Limb (tissue), 2 donors: Measurements from ENCODE around the gene MAGI1.
"Not testable (repeated sequence)": the region's sequence is repeated elsewhere in the genome, so short reads cannot be mapped to it uniquely, and the experiment has no call there.

Source experiments
- DNase-seq, 2 donors: peaks; one replicate each; pipeline ENCODE4 v3.0.0-alpha.2; 2016; ENCODE audit errors: extremely low spot score in 2 of 2

The MAGI1 gene

DNA sequence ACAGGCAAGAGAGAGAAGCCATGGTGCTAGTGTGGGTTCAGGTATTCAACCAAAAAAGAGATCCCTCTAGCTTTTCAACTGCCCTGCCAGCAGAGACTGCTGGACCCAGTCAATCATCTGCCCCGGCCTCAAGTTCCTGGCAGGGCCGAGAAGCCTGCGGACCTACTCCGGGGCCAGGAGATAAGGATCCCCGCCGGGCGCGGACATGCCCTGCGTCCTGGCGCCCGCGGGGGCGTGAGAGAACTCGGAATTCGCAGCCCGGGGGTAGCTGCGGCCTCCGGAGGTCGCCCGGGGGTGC, 821 bp upstream of the MAGI1 start:
- peak in 1 of 2 donors; percentile 55 for DNase-seq

DNA sequence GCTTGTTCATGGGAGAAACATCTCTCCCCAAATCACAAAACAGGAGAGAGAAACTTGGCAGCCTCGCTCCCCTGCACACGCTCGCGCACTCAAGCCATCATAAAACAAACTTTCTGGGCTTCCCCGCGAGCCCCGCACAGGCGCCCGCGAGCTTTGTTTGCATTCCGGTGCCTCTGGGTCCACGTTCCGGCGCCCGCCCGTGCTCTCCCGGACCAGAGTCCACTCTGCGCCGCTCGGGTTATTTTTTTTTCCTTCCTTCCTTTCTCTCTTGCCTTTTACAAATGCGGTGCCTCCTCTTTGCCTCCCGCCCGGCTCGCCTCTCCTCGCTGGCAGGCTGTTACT, 363 bp downstream of the MAGI1 start:
- no peak for DNase-seq

DNA sequence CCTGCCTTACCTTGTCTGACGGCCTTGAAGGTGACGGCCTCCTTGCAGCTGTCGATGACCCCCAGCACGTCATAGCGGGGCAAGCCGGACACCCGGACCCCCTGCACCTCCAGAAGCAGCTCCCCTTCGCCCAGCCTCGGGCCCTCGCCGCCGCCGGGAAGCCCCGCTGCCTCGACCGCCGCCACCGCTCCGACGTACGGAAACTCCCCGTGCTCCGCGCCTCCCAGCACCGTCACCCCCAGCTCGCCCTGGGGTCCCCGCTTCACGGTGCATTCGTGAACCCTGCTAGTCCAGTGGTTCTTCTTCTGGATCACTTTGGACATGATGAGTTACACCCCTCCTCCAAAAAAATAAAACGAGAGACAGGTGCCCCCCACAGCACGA, 740 bp downstream of the MAGI1 start:
- DNase-seq = no peak

DNA sequence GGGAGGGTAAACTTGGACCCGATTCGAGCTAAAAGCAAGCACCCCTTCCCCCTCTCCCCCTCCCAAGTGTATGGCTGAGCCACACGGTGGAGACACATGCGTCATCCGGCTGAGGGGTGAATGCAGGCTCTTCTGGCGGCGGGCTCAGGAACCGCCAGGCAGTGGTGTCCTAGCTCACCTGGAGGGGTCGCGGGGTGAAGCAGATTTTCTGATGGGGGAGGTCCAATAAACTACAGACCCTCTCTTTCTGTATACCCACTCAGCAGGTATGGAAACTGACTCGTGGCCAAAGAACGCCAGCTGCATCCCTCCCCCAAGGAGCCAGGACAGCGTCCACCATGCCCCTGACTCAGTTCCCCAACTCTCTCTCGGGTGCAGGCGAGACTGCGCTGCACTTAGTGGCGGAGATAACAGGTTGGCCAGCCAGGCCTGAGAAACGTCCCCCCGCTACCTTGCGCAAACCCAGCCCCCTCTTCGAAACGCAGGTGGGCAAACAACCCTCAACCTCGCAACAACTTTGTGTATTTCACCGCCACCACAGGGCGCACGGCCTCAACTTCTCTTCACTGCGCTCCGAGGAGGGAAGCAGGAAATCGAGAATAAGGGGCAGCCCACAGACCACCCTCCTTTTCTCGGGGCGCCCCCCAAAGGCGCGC, 1.3 kb downstream of the MAGI1 start:
- DNase-seq = peak in 1 of 2 donors; percentile 61

DNA sequence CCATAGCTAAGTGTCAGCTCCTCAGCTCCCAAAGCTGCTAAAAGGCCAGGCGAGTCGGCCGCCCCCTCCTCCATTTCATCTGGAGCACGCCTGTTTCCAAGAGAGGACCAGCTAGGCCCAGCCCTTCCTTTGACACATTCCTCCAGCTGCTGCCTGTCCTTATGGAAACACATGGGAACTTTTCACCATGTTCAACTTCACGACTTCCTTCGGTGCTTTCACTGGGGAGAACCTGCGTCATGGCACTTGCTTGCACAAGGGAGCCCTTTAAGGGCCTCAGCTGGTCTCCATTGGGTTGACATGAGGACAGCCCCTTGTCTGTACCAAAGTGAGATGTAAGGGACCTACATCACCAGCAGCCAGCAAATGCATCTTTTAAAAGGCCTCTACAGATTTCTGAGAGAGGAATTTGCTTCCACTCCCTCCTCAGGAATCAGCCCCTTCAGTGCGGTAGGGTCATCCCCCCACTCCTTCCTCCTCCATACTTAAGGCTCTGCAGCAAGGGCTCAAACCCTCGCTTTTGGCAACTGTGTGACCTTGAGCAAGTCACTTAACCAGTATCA, 2.1 kb downstream of the MAGI1 start:
- DNase-seq = peak; percentile 41 to 50

DNA sequence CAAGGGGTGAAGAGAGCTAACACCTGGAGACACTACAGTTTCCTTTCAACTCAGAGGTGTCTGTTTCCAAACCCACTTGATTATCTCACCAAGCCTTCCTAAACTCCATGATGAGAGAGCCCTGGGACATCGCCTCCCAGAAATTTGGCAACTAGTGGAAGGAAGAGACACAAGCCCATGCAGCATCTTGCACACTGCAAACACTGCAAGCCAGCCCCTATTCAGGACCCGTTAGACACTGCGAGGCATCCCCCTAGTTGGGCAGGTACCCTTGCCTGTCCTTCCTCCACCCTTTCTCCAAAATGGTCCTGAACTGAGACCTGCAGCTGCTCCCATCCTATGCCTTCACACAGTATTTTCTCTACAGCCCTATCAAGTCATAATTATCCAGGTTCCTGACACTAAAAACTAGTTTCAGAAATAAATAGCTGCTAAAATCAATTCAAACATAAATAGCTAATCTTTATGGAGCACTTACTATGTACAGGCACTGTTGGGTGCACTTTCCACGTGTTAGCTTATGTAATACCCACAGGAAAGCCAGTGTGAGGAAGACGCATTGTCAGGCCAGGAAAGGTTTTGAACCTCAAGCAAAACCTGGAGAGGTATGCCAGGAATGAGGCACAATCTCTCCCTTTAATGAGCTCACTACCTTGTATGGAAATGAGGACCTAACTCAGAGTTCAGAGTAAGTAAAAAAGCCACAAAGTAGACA, 2.8 kb downstream of the MAGI1 start:
- DNase-seq = no peak

DNA sequence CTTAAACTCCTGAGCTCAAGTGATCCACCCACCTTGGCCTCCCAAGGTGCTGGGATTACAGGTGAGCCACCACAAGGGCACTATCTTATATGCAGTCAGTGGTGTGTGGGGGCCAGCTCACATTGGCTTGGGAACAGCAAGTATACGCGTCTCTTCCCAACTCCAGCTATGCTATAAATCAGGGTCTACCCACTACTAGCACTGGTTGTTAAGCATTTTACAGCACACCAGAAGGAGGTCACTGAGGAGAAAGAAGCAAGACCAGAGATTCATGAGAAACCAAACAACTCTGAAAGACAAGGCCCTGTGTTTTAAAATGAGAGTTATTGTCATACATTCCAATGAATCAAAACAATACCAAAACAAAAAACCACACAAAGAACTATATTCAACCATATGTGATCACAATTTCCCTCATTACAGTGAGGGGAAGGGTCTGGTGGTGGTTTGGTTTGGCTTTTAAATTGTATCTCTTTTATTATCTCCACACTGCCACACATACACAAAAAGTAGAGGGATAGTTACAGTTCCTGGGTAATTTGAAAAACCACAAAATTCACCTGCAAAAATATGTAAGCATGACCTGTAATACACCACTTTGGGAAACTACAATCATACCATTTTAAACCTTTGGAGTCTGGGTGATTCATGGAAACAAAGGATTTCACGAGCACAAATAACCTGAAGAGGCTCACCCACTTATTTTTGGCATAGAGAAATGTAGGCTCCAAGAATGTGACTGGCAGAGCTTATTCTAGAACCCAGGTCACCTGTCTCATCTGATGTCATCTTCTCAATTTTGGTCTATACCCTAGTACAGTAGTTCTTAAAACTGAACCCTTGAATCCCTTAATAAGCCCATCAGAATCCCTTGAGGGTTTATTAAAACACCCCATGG, 5.2 kb downstream of the MAGI1 start:
- no peak for DNase-seq

DNA sequence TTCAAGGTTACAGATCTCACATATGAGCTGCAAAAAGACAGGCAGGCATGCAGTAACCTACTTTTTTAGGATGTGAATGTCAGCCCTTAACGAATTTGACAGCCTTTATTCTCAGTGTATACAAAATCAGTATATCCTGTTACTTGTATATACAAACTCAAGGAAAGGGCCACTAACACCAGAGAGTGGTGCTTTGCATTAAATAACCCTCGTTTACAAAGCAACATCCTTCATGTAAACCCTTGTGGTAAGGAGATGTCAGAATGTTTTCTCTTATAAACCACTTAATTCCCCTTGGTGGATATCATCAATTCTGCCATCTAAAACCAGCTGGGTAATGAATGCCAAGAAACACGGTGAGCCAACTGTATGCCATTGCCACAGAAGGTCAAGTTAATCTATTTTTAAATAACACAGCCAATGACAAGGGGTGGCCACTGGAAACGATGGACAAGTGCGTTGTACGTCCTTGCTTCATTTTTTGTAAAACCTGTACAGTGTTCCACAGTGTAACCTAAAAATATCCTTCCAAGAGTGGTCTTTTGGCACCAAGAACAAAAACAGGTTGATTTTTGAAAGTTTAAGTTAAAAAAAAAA, 7.5 kb downstream of the MAGI1 start:
- no peak for DNase-seq

DNA sequence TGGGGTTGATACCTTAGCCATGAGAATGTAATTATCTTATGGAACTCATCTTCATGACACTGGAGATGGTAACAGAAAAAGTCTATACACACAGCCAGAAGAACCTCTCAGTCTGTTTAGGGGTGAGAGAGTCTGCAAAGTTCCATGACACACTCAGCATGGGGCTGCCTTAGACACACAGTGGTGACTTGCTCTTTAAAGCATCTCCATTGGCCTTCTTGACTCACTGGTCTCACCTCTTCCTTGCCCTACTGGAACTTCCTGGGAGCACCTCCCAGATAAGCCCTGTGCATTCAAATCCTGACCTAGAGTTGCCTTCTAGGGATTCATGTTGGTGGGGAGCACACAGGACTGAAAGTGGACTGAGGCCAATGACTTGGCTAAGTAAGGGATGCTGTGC, 9.3 kb downstream of the MAGI1 start:
- no peak for DNase-seq

DNA sequence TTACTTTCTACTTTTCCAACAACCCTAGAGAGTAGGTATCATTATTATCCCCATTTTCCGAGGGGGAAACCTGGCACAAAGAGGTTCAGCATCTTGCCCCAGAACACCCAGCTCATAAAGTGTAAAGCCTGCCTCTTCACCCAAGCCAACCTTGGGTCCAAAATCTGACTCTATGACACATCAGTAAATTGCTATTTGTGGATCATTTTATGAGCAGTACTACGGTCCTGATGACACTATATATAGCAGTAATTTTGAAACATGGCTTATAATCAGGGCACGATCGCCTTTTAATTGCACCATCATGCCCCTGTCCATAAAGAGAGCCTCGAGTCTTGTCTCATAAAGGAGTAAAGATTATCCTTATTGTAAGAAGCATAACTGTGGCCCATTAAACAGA, 9.7 kb downstream of the MAGI1 start:
- DNase-seq = no peak

DNA sequence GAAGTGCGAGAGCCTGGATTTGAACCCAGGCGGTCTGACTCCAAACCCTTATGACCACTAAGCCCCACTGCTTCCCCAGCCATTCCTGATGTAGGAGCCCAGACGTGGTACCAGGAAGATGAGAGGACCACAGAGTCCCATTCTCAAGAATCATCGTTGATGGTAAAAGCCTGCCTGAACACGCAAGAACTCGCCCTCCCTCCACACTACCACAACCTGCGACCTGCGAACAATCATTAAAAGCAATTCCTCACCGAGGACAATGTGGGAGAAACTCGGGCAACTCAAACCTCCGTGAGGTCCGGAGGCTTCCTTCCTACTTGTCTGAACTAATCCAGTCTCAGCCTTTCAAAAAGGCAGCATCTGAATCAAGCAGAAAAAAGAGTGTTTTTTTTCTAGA, 10.3 kb downstream of the MAGI1 start:
- DNase-seq = no peak

DNA sequence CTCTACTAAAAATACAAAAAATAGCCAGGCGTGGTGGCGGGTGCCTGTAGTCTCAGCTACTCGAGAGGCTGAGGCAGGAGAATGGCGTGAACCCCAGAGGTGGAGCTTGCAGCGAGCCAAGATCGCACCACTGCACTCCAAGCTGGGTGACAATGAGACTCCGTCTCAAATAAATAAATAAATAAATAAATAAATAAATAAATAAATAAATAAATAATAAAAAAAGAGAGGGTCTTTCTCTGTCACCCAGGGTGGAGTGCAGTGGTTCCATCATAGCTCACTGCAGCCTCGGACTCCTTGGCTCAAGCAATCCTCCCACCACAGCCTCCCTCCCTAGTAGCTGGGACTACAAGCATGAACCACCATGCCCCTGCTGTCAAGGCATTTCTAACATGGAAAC, 11.6 kb downstream of the MAGI1 start:
- not testable (repeated sequence) for DNase-seq

DNA sequence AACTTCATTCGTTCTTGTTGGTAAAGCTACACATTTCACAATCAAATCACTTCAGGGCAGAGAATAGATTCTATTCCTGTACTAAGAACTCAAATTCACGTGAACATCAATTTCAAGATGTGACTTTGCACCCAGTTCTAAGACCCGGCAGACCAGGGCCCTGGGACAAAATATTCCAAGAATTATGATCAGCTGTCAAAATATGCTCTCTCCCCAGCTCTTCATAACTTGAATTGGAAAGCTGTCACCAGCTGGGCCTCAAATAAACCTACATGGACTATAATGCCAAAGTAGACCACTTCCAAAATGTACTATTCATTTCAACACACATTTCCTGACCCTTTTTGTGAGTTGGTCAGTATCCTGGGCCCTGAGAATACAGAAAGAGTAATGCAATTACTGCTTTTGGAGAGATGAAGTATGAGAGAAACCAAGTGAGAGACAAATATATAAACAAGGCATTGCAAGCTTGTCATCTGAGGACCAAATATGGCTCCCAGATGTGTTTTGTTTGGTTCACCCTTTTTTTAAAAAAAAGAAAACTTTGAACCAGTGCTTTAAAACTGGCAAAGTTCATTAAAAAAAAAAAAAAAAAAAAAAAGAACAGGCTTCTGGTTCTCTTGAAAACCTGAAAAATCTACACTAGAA, 14.9 kb downstream of the MAGI1 start:
- DNase-seq = no peak

DNA sequence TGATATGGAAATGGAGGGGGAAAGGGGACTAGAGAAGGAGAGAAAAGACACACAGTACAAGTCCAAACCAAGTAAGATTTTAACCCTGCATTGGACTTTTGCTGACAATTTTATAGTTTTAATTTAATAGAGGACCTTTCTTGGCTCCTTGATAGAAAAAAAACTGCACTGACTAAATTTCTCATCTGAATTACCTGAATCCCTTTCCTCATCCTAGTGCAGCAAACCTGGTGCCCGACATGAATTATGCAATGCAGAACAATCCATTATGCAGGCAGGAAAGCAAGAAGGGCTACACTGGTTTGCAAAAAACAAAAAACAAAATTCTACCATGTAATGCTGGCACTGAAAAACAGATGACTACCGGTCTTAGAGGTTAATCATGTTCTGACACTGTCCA, 15.5 kb downstream of the MAGI1 start:
- no peak for DNase-seq

DNA sequence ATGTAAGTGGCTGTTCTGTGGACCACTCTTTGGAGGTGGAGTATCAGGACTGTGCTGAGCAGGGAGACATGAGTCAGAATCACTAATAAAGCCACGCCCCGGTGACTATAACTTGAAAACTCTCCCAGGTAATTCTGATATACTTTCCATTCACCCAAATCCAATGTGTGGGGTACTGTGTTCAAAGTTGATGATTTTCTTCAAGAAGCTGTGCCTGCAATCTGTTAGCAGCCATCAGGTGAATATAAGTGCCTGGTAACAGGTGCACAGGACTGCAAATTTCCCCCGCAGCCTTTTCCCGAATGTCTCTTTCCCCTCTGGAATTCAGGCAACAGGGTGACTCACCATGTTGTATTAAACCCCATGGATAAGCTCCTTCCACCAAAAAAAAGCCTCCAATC, 17.0 kb downstream of the MAGI1 start:
- no peak for DNase-seq

DNA sequence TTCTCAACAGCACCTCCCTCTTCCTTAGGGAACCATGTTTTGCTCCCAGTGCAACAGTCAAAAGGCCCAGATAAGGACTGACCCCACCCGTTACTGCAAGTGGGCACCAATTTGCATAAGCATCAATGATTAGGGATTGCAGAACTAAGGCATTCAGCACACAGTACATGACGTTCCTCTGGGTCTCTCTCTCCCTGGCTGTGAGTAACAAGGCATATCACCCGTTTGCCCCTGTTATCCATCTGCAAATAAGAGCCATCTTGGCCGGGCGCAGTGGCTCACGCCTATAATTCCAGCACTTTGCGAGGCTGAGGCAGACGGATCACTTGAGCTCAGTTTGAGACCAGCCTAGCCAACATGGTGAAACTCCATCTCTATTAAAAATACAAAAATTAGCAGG, 18.8 kb downstream of the MAGI1 start:
- no peak for DNase-seq

DNA sequence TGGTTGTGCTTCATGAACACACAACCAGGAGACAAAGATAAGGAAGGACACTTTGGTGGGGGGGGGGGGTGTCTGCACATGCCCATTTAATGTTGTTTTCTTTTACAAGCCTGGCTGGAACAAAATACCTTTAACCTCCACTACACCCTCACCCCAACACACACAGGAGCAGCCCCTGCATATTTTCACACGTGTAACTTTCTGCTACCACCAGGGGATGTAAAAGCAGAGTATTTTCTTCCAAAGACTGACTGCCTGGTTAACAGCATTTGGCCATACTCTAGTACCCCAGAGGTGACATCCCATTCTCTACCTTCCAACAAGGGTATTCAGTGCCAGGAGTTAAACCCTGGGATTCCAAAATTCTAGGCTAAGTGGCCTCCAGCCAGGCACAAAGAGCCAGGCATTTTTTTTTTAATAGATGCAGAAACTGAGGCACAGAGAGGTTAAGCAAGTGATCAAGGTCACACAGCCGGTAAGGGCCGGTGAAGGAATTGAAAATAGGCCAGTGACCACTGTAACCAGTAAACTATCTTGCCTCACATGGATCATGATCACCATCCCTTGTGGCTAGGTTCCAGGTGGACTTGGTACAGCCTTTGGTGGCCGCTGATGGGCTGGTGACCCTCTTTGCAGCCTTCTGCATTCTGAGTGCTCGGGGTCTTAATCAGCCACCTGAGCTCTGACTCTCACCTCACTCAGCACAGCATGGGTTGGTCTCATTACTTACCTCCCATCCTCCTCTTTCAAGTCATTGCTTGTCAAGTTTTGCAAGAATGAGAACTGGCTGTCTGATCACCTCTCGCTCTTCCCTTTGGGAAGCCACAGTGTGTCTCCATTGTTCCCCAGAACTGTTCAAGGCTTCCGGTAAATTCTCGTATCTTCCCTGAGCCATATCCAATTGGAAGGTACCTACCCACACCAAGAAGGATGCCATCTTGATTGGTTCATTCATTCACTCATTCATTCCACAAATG, 20.4 kb downstream of the MAGI1 start:
- DNase-seq = no peak

DNA sequence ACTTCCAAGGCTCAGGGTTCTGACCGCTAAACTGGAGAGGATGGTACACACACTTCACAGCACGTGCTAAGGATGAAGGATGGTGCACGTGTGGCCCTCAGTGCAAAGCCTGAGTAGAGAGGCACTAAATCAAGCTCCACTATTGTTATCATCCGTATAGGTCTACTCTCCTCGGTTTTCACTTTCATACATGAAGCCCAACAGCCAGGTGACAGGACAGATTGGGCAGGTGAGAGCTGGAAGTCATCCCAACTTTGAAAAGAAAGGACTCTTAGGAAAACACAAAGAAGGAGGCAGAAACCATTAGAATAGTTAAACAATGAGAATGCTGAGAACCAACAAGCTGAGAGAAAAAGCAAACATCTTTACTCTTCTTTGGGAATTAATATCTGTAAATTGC, 21.1 kb downstream of the MAGI1 start:
- no peak for DNase-seq

DNA sequence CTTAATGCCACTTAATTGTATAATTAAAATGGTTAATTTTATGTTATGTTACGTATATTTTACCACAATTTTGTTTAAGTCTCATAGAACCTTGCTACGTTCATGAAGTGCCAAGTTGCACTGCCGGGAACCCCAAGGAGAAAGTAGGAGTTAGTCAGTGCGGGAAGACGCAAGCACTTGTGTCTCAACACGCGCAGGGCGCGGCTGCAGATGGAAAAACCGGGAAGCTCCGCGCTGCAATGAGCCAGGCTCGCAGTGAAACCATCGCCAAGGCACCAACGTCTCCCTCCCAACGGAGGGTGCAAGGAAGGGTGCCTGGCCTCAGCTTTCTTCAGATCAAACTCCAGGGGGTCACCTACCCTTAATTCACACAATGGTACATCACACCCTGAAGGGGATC, 21.6 kb downstream of the MAGI1 start:
- DNase-seq = no peak

DNA sequence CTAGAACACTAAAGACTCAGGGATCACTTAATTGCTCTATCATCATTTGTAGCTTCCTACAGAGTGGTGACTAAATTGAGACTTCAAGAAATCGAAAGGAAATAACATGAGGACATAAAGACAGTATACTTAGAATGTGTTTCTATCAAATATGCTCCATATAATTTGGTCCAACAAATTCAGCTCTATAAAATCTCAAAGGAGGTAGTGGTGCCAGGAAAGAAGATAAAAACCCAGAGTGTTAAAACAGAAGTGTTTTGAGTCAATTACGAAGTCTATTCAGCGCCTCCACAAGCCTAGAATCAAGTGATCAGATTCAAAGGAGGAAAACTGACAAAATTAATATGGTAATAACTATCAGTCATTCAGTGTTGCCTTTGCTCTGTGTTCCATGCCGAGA, 22.9 kb downstream of the MAGI1 start:
- DNase-seq = no peak
